Kidney epithelial cell (primary cell): Measurements from ENCODE around the gene FRY. TPM values are rescaled to one million over a fixed set of nuclear protein-coding genes. Genes with fewer than 3 reads are reported as not detected.

Source experiments
- DNase-seq: peaks from one replicate; pipeline ENCODE4 v3.0.0-alpha.2; 2010; ENCODE audit warnings: low read depth
- H3K27me3 ChIP-seq: 2 replicates; pipeline ENCODE4 v1.6.0; 2011; ENCODE audit warnings: low read length; ENCODE audit not compliant: control insufficient read depth, insufficient read depth
- H3K36me3 ChIP-seq: 2 replicates; pipeline ENCODE4 v1.5.1; 2011; ENCODE audit warnings: low read length; ENCODE audit not compliant: control insufficient read depth, insufficient read depth
- H3K4me3 ChIP-seq: 2 replicates; pipeline ENCODE4 v1.5.1; 2011; ENCODE audit warnings: low read depth, mild to moderate bottlenecking, control low read depth, low read length
- CTCF ChIP-seq: IDR thresholded peaks from 2 replicates; pipeline ENCODE4 v1.5.1; 2011; ENCODE audit warnings: mild to moderate bottlenecking, moderate library complexity, low read length, control low read depth, inconsistent platforms; ENCODE audit not compliant: insufficient read depth, poor library complexity, severe bottlenecking
- total RNA-seq: library from RNA; depleted of rRNA; stranded (reverse); fragments of >200 nt; gene quantifications from 2 replicates; pipeline ENCODE4 v1.2.3, GENCODE V29; 2015

FRY gene
- total RNA-seq, 1 donor from 2014 or later: 6.7 TPM

- no peaks in the 10 kb centered on the region for H3K27me3 ChIP-seq
- no peak overlapping the region for H3K4me3 ChIP-seq
- no peaks in the 10 kb centered on the region for H3K36me3 ChIP-seq
- peak; percentile 62 for TF ChIP-seq CTCF
- DNase-seq: no peak
Measured at GRCh38 chr13:32310134-32310706, 278.6 kb downstream of the FRY start.

- no peak for DNase-seq
- Histone ChIP-seq H3K36me3 (no peaks in the 10 kb centered on the region), H3K4me3 (no peak overlapping the region), H3K27me3 (no peaks in the 10 kb centered on the region)
- no peak for TF ChIP-seq CTCF
Measured at GRCh38 chr13:32311188-32311897, 279.8 kb downstream of the FRY start.

GRCh38 chr13:32314271-32315237, 283.0 kb downstream of the FRY start:
- no peak for TF ChIP-seq CTCF
- DNase-seq: no peak
- no peaks in the 10 kb centered on the region for H3K27me3 ChIP-seq
- H3K4me3 ChIP-seq: peak overlapping the region; percentile 58
- no peaks in the 10 kb centered on the region for H3K36me3 ChIP-seq

GRCh38 chr13:32315238-32316027, 283.9 kb downstream of the FRY start, which contains the start of the genes BRCA2 and ZAR1L:
BRCA2 (plus strand) TSS chr13:32315508; CDS start chr13:32316461, 953 bp downstream.
ZAR1L (minus strand) TSS chr13:32315363; CDS start chr13:32311925, 3,438 bp downstream.
- no peak for DNase-seq
- Histone ChIP-seq H3K4me3 (peak within 1 kb of the TSS; percentile 58), H3K36me3 (peaks cover 2% of the 10 kb centered on the region), H3K27me3 (no peaks in the 10 kb centered on the region)
- TF ChIP-seq CTCF: no peak

- no peak for DNase-seq
- Histone ChIP-seq H3K4me3 (peak overlapping the region; percentile 58), H3K36me3 (peaks cover 2% of the 10 kb centered on the region), H3K27me3 (no peaks in the 10 kb centered on the region)
- TF ChIP-seq CTCF: no peak
Measured at GRCh38 chr13:32316028-32316339, 284.4 kb downstream of the FRY start.
